ENCODE results near the gene KCNJ14. TPM values are rescaled to one million over a fixed set of nuclear protein-coding genes. Genes with fewer than 3 reads are reported as not detected.
A peak's percentile ranks its signal among the peaks of the same experiment; 100 is the strongest.

Gene KCNJ14
- total RNA-seq, 4 donors from 2014 or later: 0.19 to 1.9 (median 0.92) TPM

DNA sequence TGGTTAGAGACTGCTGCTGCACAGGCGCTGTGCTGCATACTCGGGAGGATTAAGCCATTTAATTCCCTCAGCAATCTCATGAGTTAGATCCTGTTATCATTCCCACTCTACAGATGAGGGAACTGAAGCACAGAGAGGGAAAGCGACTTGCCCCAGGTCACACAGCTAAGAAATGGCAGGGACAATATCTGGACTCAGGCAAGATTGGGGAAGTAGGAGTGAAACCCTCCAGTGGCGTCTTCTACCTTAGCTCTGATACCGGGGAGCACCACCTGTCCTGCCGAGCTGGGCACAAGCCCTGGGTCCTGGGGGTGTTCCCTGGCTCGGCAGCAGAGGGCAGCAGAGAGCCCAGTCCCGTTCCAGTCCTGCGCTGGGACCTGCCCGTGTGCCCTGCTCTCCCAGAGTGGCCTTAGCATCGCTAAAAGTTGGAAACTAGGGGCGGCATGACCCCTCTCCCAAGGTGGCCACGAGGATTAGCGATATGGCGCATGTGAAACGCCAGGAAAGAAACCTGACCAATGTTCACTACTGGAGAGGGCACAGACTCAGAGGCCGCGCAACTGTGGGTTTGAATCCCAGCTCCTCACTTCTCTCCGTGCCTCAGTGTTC lies 34.3 kb downstream of the KCNJ14 start:
- H3K4me1 ChIP-seq: peaks cover 9% of the 10 kb centered on the region in 2 donors
- no peaks in the 10 kb centered on the region for H3K9me3 ChIP-seq
- H3K27me3 ChIP-seq: peaks cover 20 to 38% (median 29%) of the 10 kb centered on the region in 3 donors
- intact Hi-C loops (cut with DNase I; ENCODE audit: low total_unique reads): loop anchor here (1.0 kb wide), 1 partner anchor 95 kb away; no protein-coding TSS in a partner anchor
- no peak overlapping the region for H3K27ac ChIP-seq
- DNase-seq: peak; percentile 43 to 64
- H3K36me3 ChIP-seq: no peaks in the 10 kb centered on the region
- no peak overlapping the region for H3K4me3 ChIP-seq
- ATAC-seq: peak; percentile 35 to 38
- no peak for TF ChIP-seq POLR2A (IDR thresholded peaks at IDR 0.05)
- TF ChIP-seq, protein P1, sequence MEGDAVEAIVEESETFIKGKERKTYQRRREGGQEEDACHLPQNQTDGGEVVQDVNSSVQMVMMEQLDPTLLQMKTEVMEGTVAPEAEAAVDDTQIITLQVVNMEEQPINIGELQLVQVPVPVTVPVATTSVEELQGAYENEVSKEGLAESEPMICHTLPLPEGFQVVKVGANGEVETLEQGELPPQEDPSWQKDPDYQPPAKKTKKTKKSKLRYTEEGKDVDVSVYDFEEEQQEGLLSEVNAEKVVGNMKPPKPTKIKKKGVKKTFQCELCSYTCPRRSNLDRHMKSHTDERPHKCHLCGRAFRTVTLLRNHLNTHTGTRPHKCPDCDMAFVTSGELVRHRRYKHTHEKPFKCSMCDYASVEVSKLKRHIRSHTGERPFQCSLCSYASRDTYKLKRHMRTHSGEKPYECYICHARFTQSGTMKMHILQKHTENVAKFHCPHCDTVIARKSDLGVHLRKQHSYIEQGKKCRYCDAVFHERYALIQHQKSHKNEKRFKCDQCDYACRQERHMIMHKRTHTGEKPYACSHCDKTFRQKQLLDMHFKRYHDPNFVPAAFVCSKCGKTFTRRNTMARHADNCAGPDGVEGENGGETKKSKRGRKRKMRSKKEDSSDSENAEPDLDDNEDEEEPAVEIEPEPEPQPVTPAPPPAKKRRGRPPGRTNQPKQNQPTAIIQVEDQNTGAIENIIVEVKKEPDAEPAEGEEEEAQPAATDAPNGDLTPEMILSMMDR (IDR thresholded peaks at IDR 0.05 in 4 of 5, conservative IDR thresholded peaks at IDR 0.05 in 1 of 5): peak; percentile 90 to 98 (median 94)
- in situ Hi-C loops (cut with MboI; ENCODE audit: low sequenced_read_pairs in 4 of 4): loop anchor here in 2 of 4 donors (5.0 kb wide), 2 partner anchors 93 to 98 kb away; no protein-coding TSS in a partner anchor

DNA sequence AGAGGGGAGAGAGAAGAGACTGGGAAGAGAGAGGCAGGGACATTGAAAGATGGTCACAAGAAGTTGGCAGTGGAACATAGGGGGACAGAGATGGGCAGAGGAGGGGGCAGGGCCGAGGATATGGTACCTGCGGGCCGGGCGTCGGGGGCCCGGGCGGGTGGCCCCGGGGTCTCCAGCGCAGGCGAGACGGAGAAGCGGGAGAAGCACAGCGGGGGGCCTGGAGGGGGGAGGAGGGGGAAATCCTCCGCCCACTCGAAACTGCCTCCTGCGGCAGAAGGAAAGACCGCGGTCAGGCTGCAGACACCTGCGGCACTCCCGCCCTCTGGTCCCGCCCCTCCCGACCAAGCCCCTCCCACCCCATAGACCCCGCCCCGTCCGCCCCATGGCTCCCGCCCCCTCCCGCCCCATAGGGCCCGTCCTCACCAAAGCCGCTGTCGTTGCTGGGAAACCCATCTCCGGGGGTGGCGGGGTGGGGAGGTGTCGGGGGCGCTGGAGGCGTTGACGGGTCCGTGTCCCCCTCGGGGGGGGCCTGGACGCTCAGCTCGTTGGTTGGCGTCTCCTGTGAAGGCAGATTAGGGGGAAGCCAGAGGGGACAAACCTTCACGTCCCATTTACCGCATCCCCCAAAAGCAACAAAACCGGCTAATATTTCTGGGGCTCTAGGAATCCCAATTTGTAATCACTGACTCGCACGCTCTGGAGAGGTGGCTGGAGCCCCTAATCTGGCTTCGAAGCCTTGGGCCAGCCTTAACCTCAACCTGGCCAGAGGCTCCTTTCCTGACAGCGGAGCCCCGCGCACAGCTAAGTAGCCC lies 35.8 kb downstream of the KCNJ14 start:
- in situ Hi-C loops (cut with MboI; ENCODE audit: low sequenced_read_pairs in 4 of 4): loop anchor here in 2 of 4 donors (5.0 kb wide), 2 partner anchors 91 to 96 kb away; no protein-coding TSS in a partner anchor
- no peak overlapping the region for H3K27ac ChIP-seq

DNA sequence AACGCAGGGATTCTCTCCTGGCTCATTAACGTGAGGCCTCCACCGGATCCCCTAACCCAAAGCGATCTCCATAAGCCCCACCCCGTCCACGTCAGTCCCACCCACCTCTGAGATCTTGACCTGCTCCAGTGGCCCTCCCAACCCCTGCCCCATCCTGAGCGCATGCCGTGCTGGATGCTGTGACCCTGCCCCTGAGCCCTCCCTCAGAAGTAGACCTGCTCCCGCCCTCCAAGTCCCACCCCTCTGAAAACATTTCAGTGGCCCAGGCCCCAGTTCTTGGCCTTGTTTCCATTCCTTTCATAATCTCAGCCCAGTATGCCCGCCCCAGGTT lies 36.4 kb downstream of the KCNJ14 start:
- no peaks in the 10 kb centered on the region for H3K36me3 ChIP-seq
- no peak overlapping the region for H3K27ac ChIP-seq
- in situ Hi-C loops (cut with MboI; ENCODE audit: low sequenced_read_pairs in 4 of 4): loop anchor here in 2 of 4 donors (5.0 kb wide), 2 partner anchors 91 to 96 kb away; no protein-coding TSS in a partner anchor
- no peak overlapping the region for H3K4me3 ChIP-seq
- no peaks in the 10 kb centered on the region for H3K9me3 ChIP-seq
- ATAC-seq (no peak), DNase-seq (no peak)
- peaks cover 9% of the 10 kb centered on the region in 2 donors for H3K4me1 ChIP-seq
- peaks cover 20 to 38% (median 33%) of the 10 kb centered on the region in 3 donors for H3K27me3 ChIP-seq
- TF ChIP-seq POLR2A (IDR thresholded peaks at IDR 0.05): no peak
- TF ChIP-seq, protein P1 (IDR thresholded peaks at IDR 0.05 in 4 of 5, conservative IDR thresholded peaks at IDR 0.05 in 1 of 5): no peak
- intact Hi-C loops (cut with DNase I; ENCODE audit: low total_unique reads): loop anchor here (2.0 kb wide), 1 partner anchor 23 kb away; the partner anchor contains the start of gene CYTH2

More for the DNA sequence above, 35.8 kb downstream of the KCNJ14 start:
- peaks cover 9% of the 10 kb centered on the region in 2 donors for H3K4me1 ChIP-seq
- DNase-seq (no peak), ATAC-seq (no peak)
- H3K4me3 ChIP-seq: no peak overlapping the region
- no peaks in the 10 kb centered on the region for H3K36me3 ChIP-seq
- intact Hi-C loops (cut with DNase I; ENCODE audit: low total_unique reads): no loop called here
- TF ChIP-seq, protein P1 (IDR thresholded peaks at IDR 0.05 in 4 of 5, conservative IDR thresholded peaks at IDR 0.05 in 1 of 5): no peak
- no peak for TF ChIP-seq POLR2A (IDR thresholded peaks at IDR 0.05)
- H3K27me3 ChIP-seq: peaks cover 20 to 38% (median 33%) of the 10 kb centered on the region in 3 donors
- no peaks in the 10 kb centered on the region for H3K9me3 ChIP-seq

DNA sequence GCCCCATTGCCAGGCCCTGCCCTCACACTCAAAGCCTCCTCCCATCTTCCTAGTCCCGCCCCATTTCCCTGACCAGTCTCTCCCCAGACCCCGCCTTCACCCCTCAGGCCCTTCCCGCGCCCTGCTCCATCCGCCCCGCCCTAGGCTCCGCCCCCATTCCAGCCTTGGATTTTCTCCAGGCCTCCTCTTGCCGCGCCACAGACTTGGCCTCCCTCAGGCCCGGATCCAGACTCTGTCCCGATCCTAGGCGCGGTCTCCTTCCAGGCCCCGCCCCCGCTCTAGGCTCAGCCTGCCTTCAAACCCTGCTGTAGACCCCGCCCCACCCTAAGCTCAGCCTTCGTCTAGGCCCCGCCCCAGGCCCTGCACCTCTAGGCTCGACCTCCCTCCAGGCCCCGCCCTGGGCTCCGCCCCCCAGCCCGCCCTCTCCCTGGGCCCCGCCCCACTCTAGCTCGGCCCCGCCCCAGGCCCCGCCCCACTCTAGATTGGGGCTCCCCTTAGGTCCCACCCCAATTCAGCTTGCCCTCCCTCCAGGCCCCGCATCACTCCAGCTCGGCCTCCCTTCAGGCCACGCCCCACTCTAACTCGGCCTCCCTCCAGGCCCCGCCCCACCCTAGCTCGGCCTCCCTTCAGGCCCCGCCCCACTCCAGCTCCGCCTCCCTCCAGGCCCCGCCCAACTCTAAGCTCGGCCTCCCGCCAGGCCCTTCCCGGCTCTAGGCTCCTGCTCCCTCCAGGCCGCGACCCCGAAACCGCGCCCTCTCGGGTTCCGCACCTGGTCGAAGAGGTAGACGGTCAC lies 37.7 kb downstream of the KCNJ14 start:
- in situ Hi-C loops (cut with MboI; ENCODE audit: low sequenced_read_pairs in 4 of 4) (loop anchor here in 2 of 4 donors (5.0 kb wide), 2 partner anchors 89 to 94 kb away; no protein-coding TSS in a partner anchor), intact Hi-C loops (cut with DNase I; ENCODE audit: low total_unique reads) (loop anchor here (2.0 kb wide), 1 partner anchor 24 kb away; the partner anchor contains the start of gene CYTH2)
- ATAC-seq (peak; percentile 67 to 70), DNase-seq (peak; percentile 80 to 83)
- Histone ChIP-seq H3K27me3 (peaks cover 25 to 50% (median 40%) of the 10 kb centered on the region in 3 donors), H3K4me1 (peaks cover 3 to 8% of the 10 kb centered on the region in 2 donors), H3K27ac (peak overlapping the region; percentile 6 to 68 (median 54)), H3K9me3 (no peaks in the 10 kb centered on the region), H3K36me3 (no peaks in the 10 kb centered on the region), H3K4me3 (peak overlapping the region; percentile 51 to 63 (median 52))
- peak in 1 of 2 donors; percentile 39 for TF ChIP-seq POLR2A (IDR thresholded peaks at IDR 0.05)
- TF ChIP-seq, protein P1 (IDR thresholded peaks at IDR 0.05 in 4 of 5, conservative IDR thresholded peaks at IDR 0.05 in 1 of 5): no peak
